ENCODE results near the gene URM1. TPM values are rescaled to one million over a fixed set of nuclear protein-coding genes. Genes with fewer than 3 reads are reported as not detected.
A peak's percentile ranks its signal among the peaks of the same experiment; 100 is the strongest.
"Not testable (repeated sequence)": the region's sequence is repeated elsewhere in the genome, so short reads cannot be mapped to it uniquely, and the experiment has no call there.

Gene URM1
- total RNA-seq, 4 donors from 2014 or later, result 24.9 to 47.7 (median 42.4) TPM

- Histone ChIP-seq H3K27ac (no peak overlapping the region), H3K9me3 (no peaks in the 10 kb centered on the region), H3K27me3 (no peaks in the 10 kb centered on the region), H3K4me3 (no peak overlapping the region), H3K36me3 (no peaks in the 10 kb centered on the region), H3K4me1 (no peaks in the 10 kb centered on the region)
- TF ChIP-seq POLR2A (IDR thresholded peaks at IDR 0.05) (no peak), CTCF (IDR thresholded peaks at IDR 0.05) (no peak)
- no peak for DNase-seq
These were observed 38.3 kb downstream of the URM1 start for GRCh38 chr9:128409450-128409849.

GRCh38 chr9:128409978-128410377, 38.8 kb downstream of the URM1 start:
- no peaks in the 10 kb centered on the region for H3K4me1 ChIP-seq
- no peak overlapping the region for H3K4me3 ChIP-seq
- no peaks in the 10 kb centered on the region for H3K9me3 ChIP-seq
- H3K27me3 ChIP-seq, result no peaks in the 10 kb centered on the region
- H3K36me3 ChIP-seq, result no peaks in the 10 kb centered on the region
- peak in 1 of 6 experiments; percentile 12 for TF ChIP-seq CTCF (IDR thresholded peaks at IDR 0.05)
- TF ChIP-seq POLR2A (IDR thresholded peaks at IDR 0.05), result no peak
- DNase-seq, result no peak
- H3K27ac ChIP-seq, result no peak overlapping the region

- Histone ChIP-seq H3K27ac (no peak overlapping the region), H3K4me3 (no peak overlapping the region), H3K9me3 (no peaks in the 10 kb centered on the region), H3K4me1 (no peaks in the 10 kb centered on the region), H3K27me3 (no peaks in the 10 kb centered on the region), H3K36me3 (no peaks in the 10 kb centered on the region)
- TF ChIP-seq CTCF (IDR thresholded peaks at IDR 0.05) (no peak), POLR2A (IDR thresholded peaks at IDR 0.05) (no peak)
- DNase-seq, result no peak
These were observed 40.4 kb downstream of the URM1 start for GRCh38 chr9:128411364-128412119.

- no peaks in the 10 kb centered on the region for H3K27me3 ChIP-seq
- H3K36me3 ChIP-seq, result no peaks in the 10 kb centered on the region
- H3K4me1 ChIP-seq, result no peaks in the 10 kb centered on the region
- no peaks in the 10 kb centered on the region for H3K9me3 ChIP-seq
- peak in 5 of 6 experiments; percentile 21 to 48 (median 41) for TF ChIP-seq CTCF (IDR thresholded peaks at IDR 0.05)
- no peak for TF ChIP-seq POLR2A (IDR thresholded peaks at IDR 0.05)
- DNase-seq, result peak; percentile 21 to 61 (median 56)
- H3K27ac ChIP-seq, result no peak overlapping the region
- no peak overlapping the region for H3K4me3 ChIP-seq
These were observed 41.1 kb downstream of the URM1 start for GRCh38 chr9:128412120-128412790.

GRCh38 chr9:128413728-128414127, 42.6 kb downstream of the URM1 start:
- DNase-seq, H3K27me3 ChIP-seq, H3K27ac ChIP-seq, H3K9me3 ChIP-seq, H3K4me1 ChIP-seq, H3K4me3 ChIP-seq, H3K36me3 ChIP-seq: not testable (repeated sequence)

- peaks cover 0 to 2% of the 10 kb centered on the region in 2 donors for H3K27me3 ChIP-seq
- H3K9me3 ChIP-seq, result no peaks in the 10 kb centered on the region
- no peaks in the 10 kb centered on the region for H3K36me3 ChIP-seq
- TF ChIP-seq POLR2A (IDR thresholded peaks at IDR 0.05), result no peak
- peak in 1 of 6 experiments; percentile 24 for TF ChIP-seq CTCF (IDR thresholded peaks at IDR 0.05)
- H3K4me1 ChIP-seq, result peaks cover 0 to 7% (median 5%) of the 10 kb centered on the region in 4 donors
- no peak overlapping the region for H3K27ac ChIP-seq
- no peak for DNase-seq
- H3K4me3 ChIP-seq, result no peak overlapping the region
These were observed 43.3 kb downstream of the URM1 start for GRCh38 chr9:128414461-128414860.
